Hepatocyte (in vitro differentiated cells): ENCODE data around the gene TRMT11. TPM values are rescaled to one million over a fixed set of nuclear protein-coding genes. Genes with fewer than 3 reads are reported as not detected.

Source experiments
- DNase-seq: peaks from one replicate; pipeline ENCODE4 v3.0.0-alpha.2; 2016; ENCODE audit warnings: low spot score
- H2AFZ ChIP-seq: fragments of 200-600 bp; sonication (generic); 2 replicates; pipeline ENCODE4 v1.6.0; 2016; ENCODE audit warnings: antibody characterized with exemption, mild to moderate bottlenecking
- H3K27ac ChIP-seq: fragments of 200-600 bp; sonication (generic); 2 replicates; pipeline ENCODE4 v1.5.1; 2016; ENCODE audit warnings: mild to moderate bottlenecking
- H3K27me3 ChIP-seq: fragments of 200-600 bp; sonication (generic); 2 replicates; pipeline ENCODE4 v1.6.1; 2016
- H3K36me3 ChIP-seq: fragments of 200-600 bp; sonication (generic); replicated peaks from 2 replicates; pipeline ENCODE4 v1.5.1; 2016; ENCODE audit warnings: low read depth; ENCODE audit not compliant: insufficient read depth
- H3K4me1 ChIP-seq: fragments of 200-600 bp; sonication (generic); 2 replicates; pipeline ENCODE4 v1.5.1; 2016; ENCODE audit warnings: mild to moderate bottlenecking, moderate library complexity; ENCODE audit not compliant: insufficient read depth
- H3K4me2 ChIP-seq: fragments of 200-600 bp; sonication (generic); 2 replicates; pipeline ENCODE4 v1.6.0; 2016
- H3K4me3 ChIP-seq: fragments of 200-600 bp; sonication (generic); 2 replicates; pipeline ENCODE4 v1.5.1; 2016; ENCODE audit warnings: mild to moderate bottlenecking
- H3K79me2 ChIP-seq: fragments of 200-600 bp; sonication (generic); 2 replicates; pipeline ENCODE4 v1.6.0; 2017; ENCODE audit warnings: mild to moderate bottlenecking
- H3K9me2 ChIP-seq: fragments of 200-600 bp; sonication (generic); replicated peaks from 2 replicates; pipeline ENCODE4 v1.6.0; 2017; ENCODE audit warnings: mild to moderate bottlenecking; ENCODE audit not compliant: insufficient read depth
- H3K9me3 ChIP-seq: fragments of 200-600 bp; sonication (generic); 2 replicates; pipeline ENCODE4 v1.5.1; 2016; ENCODE audit warnings: low read depth, mild to moderate bottlenecking
- H4K20me1 ChIP-seq: fragments of 200-600 bp; sonication (generic); 2 replicates; pipeline ENCODE4 v1.6.0; 2016; ENCODE audit warnings: mild to moderate bottlenecking; ENCODE audit not compliant: insufficient read depth, poor library complexity, severe bottlenecking
- EZH2 ChIP-seq: fragments of 200-600 bp; sonication (generic); IDR thresholded peaks from 2 replicates; pipeline ENCODE4 v1.6.1; 2016; ENCODE audit warnings: antibody characterized with exemption, mild to moderate bottlenecking, borderline replicate concordance
- EZH2phosphoT487 ChIP-seq: fragments of 200-600 bp; sonication (generic); IDR thresholded peaks from one replicate; pipeline ENCODE4 v1.6.1; 2018; ENCODE audit warnings: antibody characterized with exemption, mild to moderate bottlenecking, low read depth, moderate library complexity; ENCODE audit not compliant: unreplicated experiment, severe bottlenecking
- WGBS: methylation state at CpG from one replicate; pipeline ENCODE4 v1.1.6; 2016; ENCODE audit warnings: low lambda C conversion rate; ENCODE audit errors: missing lambda C conversion rate; 5-methylcytosine and 5-hydroxymethylcytosine counted together
- polyA plus RNA-seq: library from polyadenylated mRNA; unstranded; fragments of >200 nt; fragmentation: Nextera tagmentation; extraction: Ambion mirVana; gene quantifications from 2 replicates; pipeline ENCODE4 v1.2.1, GENCODE V29; 2016
- total RNA-seq: library from RNA; depleted of rRNA; stranded (reverse); fragments of >200 nt; gene quantifications from 2 replicates; pipeline ENCODE4 v1.2.3, GENCODE V29; 2014
- TF ChIP-seq, protein P1 (sequence below): fragments of 200-600 bp; sonication (generic); IDR thresholded peaks from 2 replicates; pipeline ENCODE4 v1.5.1; 2016; ENCODE audit warnings: antibody characterized with exemption, mild to moderate bottlenecking; ENCODE audit not compliant: poor library complexity

Gene TRMT11
- total and polyA plus RNA-seq, 2 experiments from 2014 or later: 18.6 to 27.6 TPM

DNA sequence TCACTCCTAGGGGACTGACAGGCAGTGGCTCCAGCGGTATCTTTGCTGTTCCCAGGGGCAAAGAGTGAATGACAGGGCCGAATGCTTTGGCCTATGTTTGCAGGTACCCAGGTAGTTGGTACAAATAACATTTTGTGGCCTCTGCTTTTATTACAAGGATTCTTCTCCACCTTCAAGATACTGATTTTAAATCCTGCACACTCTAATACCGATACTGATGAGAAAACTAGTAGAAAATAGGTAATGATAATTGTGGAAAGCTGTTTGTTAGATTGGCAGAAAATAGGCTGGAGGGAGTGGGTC lies 29.0 kb upstream of the TRMT11 start:
- H3K79me2 ChIP-seq: peaks cover 44% of the 10 kb centered on the region
- peak overlapping the region; percentile 80 for H3K4me2 ChIP-seq
- H3K27me3 ChIP-seq: no peaks in the 10 kb centered on the region
- H4K20me1 ChIP-seq: no peaks in the 10 kb centered on the region
- peaks cover 7% of the 10 kb centered on the region for H3K4me1 ChIP-seq
- H3K36me3 ChIP-seq: no peaks in the 10 kb centered on the region
- H2AFZ ChIP-seq: peak overlapping the region; percentile 86
- no peaks in the 10 kb centered on the region for H3K9me2 ChIP-seq
- WGBS: 21% methylated on average over 3 of the region's 3 CpGs
- peak overlapping the region; percentile 97 for H3K27ac ChIP-seq
- TF ChIP-seq, protein P1, sequence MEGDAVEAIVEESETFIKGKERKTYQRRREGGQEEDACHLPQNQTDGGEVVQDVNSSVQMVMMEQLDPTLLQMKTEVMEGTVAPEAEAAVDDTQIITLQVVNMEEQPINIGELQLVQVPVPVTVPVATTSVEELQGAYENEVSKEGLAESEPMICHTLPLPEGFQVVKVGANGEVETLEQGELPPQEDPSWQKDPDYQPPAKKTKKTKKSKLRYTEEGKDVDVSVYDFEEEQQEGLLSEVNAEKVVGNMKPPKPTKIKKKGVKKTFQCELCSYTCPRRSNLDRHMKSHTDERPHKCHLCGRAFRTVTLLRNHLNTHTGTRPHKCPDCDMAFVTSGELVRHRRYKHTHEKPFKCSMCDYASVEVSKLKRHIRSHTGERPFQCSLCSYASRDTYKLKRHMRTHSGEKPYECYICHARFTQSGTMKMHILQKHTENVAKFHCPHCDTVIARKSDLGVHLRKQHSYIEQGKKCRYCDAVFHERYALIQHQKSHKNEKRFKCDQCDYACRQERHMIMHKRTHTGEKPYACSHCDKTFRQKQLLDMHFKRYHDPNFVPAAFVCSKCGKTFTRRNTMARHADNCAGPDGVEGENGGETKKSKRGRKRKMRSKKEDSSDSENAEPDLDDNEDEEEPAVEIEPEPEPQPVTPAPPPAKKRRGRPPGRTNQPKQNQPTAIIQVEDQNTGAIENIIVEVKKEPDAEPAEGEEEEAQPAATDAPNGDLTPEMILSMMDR: no peak
- TF ChIP-seq EZH2 (no peak), EZH2phosphoT487 (no peak)
- DNase-seq: no peak
- peak overlapping the region; percentile 78 for H3K4me3 ChIP-seq
- no peaks in the 10 kb centered on the region for H3K9me3 ChIP-seq

DNA sequence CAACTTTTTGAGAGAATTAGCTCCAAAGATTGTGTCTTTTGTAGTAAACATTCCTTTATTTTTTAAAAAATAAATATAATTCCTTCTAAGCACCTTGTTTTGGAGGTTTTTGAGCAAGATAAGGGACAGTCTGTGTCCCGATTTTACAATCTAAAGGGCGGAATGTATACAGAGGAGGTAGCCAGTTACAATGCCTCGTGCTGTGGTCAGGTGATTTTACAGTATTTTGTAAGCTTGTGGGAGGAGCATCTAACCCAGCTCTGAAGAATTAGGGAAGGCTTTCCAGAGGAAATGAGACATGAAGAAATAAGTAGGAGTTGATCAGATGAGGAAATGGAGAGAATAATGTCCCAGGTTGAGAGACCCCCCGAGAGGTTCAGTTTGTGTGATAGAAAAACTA lies 28.5 kb upstream of the TRMT11 start:
- peak overlapping the region; percentile 97 for H3K27ac ChIP-seq
- peak overlapping the region; percentile 80 for H3K4me2 ChIP-seq
- no peaks in the 10 kb centered on the region for H3K27me3 ChIP-seq
- no peaks in the 10 kb centered on the region for H3K9me2 ChIP-seq
- H3K4me3 ChIP-seq: peak overlapping the region; percentile 78
- H3K9me3 ChIP-seq: no peaks in the 10 kb centered on the region
- no peaks in the 10 kb centered on the region for H4K20me1 ChIP-seq
- no peaks in the 10 kb centered on the region for H3K36me3 ChIP-seq
- peaks cover 7% of the 10 kb centered on the region for H3K4me1 ChIP-seq
- no peak for TF ChIP-seq EZH2
- TF ChIP-seq, protein P1: no peak
- TF ChIP-seq EZH2phosphoT487: no peak
- peak overlapping the region; percentile 86 for H2AFZ ChIP-seq
- H3K79me2 ChIP-seq: peaks cover 47% of the 10 kb centered on the region
- WGBS: 51% methylated on average over 4 of the region's 4 CpGs
- peak; percentile 62 for DNase-seq

DNA sequence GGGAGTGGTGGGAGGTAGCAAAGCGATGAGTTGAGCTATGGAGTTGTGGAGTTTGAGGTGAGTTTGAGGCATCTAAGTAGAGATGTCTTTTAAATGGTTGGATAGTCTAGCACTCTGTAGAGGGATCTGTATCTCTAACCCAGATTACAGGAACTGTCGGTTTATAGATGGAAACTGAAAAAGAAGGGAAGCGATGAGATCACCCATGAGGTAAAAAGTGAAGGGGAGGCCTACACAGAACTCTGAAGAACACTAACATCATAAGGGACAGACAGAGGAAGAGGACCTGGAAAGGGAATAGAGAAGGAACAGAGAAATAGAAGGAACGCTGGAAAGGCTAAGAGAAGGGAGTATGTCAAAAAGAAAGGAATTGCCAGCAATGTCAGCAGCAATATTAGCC lies 27.3 kb upstream of the TRMT11 start:
- Histone ChIP-seq H3K27me3 (no peaks in the 10 kb centered on the region), H3K79me2 (peaks cover 57% of the 10 kb centered on the region), H4K20me1 (no peaks in the 10 kb centered on the region), H3K27ac (no peak overlapping the region), H3K4me1 (peaks cover 7% of the 10 kb centered on the region), H2AFZ (no peak overlapping the region), H3K4me3 (no peak overlapping the region), H3K9me2 (no peaks in the 10 kb centered on the region), H3K36me3 (no peaks in the 10 kb centered on the region), H3K9me3 (no peaks in the 10 kb centered on the region), H3K4me2 (peak overlapping the region; percentile 80)
- DNase-seq: no peak
- TF ChIP-seq EZH2phosphoT487 (no peak), EZH2 (no peak)
- TF ChIP-seq, protein P1: no peak
- 94% methylated on average over 4 of the region's 4 CpGs for WGBS

DNA sequence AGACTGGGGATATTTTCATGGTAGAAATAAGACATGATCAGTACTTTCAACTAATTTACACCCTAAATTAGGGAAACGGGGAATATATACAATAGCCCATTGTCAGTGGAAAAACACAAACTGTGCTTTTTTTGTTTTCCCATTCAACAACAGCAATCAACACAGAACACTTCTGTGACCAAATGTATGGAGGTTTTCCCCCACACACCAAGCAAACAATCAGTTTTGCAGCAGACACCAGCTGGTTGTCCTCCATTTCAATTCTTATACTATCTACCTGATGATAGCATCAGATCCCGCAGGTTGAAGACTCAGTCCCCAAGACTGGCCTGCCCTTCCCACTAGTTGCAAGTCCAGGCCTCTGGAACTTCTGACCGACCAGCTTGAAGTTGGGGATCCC lies 25.2 kb upstream of the TRMT11 start:
- H3K27ac ChIP-seq: no peak overlapping the region
- H3K27me3 ChIP-seq: no peaks in the 10 kb centered on the region
- no peak overlapping the region for H3K4me3 ChIP-seq
- no peaks in the 10 kb centered on the region for H3K36me3 ChIP-seq
- 87% methylated on average over 3 of the region's 3 CpGs for WGBS
- H3K9me2 ChIP-seq: no peaks in the 10 kb centered on the region
- no peaks in the 10 kb centered on the region for H3K9me3 ChIP-seq
- TF ChIP-seq EZH2 (no peak), EZH2phosphoT487 (no peak)
- TF ChIP-seq, protein P1: no peak
- peaks cover 7% of the 10 kb centered on the region for H3K4me1 ChIP-seq
- peaks cover 4% of the 10 kb centered on the region for H4K20me1 ChIP-seq
- H3K79me2 ChIP-seq: peaks cover 78% of the 10 kb centered on the region
- H3K4me2 ChIP-seq: no peak overlapping the region
- no peak overlapping the region for H2AFZ ChIP-seq
- DNase-seq: no peak
